Coronary artery (tissue), 2 donors: ENCODE results near the gene NUP210L.
"Not testable (repeated sequence)": the region's sequence is repeated elsewhere in the genome, so short reads cannot be mapped to it uniquely, and the experiment has no call there.

Experiments
- DNase-seq: peaks from one replicate; pipeline ENCODE4 v3.0.0-alpha.2; 2017; ENCODE audit warnings: low spot score
- H3K27ac ChIP-seq, 2 donors: fragments of 200-600 bp; sonication (generic); one replicate each; pipeline ENCODE4 v1.5.1; 2016 to 2019
- H3K4me3 ChIP-seq: fragments of 200-600 bp; sonication (generic); 2 replicates; pipeline ENCODE4 v1.5.1; 2016; ENCODE audit warnings: mild to moderate bottlenecking, moderate library complexity
- TF ChIP-seq, protein P1 (sequence below): fragments of 200-600 bp; sonication (generic); IDR thresholded peaks from one replicate; pipeline ENCODE4 v1.5.1; 2019; ENCODE audit warnings: antibody characterized with exemption

Gene NUP210L

DNA sequence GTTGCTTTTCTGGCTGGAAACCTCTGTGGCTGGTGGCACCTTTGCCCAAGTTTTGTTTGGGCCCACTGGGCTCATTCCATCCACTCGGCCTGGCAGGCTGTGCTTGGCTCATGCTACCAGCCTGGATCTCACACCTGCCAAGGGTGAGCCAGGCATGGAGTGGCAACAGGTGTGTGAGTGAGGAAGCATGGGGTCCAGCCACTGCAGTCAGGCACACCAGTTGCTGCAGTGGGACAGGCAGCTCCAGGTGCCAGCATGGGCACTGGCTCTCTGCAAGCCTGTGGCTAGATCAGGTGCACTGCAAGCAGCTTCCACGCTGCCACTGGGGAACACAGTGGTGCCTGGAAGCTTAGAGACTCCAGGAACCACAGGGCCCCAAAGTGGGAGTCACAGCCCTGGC is 57.0 kb downstream of the NUP210L start:
- H3K27ac ChIP-seq: no peak overlapping the region
- H3K4me3 ChIP-seq: no peak overlapping the region
- DNase-seq: no peak
- TF ChIP-seq, protein P1, sequence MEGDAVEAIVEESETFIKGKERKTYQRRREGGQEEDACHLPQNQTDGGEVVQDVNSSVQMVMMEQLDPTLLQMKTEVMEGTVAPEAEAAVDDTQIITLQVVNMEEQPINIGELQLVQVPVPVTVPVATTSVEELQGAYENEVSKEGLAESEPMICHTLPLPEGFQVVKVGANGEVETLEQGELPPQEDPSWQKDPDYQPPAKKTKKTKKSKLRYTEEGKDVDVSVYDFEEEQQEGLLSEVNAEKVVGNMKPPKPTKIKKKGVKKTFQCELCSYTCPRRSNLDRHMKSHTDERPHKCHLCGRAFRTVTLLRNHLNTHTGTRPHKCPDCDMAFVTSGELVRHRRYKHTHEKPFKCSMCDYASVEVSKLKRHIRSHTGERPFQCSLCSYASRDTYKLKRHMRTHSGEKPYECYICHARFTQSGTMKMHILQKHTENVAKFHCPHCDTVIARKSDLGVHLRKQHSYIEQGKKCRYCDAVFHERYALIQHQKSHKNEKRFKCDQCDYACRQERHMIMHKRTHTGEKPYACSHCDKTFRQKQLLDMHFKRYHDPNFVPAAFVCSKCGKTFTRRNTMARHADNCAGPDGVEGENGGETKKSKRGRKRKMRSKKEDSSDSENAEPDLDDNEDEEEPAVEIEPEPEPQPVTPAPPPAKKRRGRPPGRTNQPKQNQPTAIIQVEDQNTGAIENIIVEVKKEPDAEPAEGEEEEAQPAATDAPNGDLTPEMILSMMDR: no peak

DNA sequence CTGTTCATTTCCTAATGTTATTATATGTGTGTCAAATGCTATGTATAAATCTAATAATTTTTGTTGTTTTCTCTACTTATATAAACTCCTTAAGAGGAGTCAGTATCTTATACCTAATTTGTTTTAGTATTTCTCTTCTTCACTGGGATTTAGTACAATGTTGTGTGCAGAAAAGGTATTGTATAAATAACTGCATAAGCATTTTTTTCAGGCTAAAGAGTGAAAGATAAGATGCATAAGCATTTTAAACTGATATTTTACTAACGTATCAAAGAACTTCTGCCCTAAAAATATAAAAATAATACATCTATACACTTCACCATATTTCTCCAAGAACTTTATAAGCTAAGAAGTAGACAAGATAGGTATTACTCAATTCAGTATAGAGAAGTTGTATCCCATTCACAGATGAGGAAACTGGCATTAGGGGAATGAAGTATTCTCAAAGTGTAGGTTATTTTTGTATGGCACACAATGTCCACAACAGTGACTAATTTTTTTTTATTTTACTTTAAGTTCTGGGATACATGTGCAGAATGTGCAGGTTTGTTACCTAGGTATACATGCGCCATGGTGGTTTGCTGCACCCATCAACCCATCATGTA is 59.3 kb downstream of the NUP210L start:
- DNase-seq: no peak
- TF ChIP-seq, protein P1: no peak

DNA sequence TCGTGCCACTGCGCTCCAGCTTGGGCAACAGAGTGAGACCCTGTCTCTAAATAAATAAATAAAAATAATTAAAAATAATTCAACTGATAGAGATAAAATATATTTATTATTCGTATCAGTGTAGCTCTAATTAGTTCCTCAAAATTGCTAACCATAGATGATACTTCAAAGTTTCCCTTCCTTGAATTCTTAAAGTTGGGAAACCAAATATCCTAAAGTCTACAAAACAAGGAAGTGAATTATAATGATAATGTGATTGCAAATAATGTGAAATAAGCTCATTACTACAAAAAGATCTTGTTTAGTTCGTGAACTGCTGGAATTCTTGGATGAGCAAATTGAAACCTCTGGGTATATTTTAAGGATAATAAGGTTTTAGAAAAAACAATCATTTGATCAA is 60.5 kb downstream of the NUP210L start:
- H3K4me3 ChIP-seq: no peak overlapping the region
- no peak for DNase-seq
- TF ChIP-seq, protein P1: no peak
- H3K27ac ChIP-seq: no peak overlapping the region

More for the DNA sequence above, 59.3 kb downstream of the NUP210L start:
- Histone ChIP-seq H3K4me3 (no peak overlapping the region), H3K27ac (no peak overlapping the region)

DNA sequence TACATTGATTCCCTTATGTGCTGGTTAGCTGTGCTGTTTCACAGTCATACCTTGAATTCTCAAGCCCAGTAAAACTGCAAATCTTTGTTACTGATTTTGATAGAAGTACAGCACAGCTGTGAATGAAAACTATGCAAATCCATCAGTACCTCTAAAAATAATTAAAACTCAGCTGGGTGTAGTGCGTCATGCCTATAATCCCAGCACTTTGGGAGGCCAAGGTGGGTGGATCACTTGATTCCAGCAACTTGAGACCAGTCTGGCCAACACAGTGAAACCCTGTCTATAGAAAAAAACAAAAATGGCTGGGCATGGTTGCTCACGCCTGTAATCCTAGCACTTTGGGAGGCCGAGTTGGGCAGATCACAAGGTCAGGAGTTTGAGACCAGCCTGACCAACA is 61.2 kb downstream of the NUP210L start:
- DNase-seq: no peak
- Histone ChIP-seq H3K27ac (no peak overlapping the region), H3K4me3 (no peak overlapping the region)
- TF ChIP-seq, protein P1: no peak

DNA sequence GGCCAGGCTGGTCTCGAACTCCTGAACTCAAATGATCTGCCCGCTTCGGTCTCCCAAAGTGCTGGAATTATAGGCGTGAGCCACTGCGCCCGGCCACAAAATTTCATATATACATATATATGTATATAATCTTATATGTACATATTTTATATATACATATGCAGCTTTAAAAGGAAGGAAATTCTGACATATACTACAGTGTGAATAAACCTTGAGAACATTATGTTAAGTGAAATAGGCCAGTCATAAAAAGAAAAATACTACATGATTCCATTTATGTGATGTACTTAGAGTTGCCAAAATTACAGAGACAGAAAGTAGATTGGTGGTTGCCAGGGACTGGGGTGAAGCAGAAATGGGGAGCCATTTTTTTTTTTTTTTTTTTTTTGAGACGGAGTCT is 63.2 kb downstream of the NUP210L start:
- Histone ChIP-seq H3K27ac (no peak overlapping the region), H3K4me3 (no peak overlapping the region)
- TF ChIP-seq, protein P1: no peak
- no peak for DNase-seq

DNA sequence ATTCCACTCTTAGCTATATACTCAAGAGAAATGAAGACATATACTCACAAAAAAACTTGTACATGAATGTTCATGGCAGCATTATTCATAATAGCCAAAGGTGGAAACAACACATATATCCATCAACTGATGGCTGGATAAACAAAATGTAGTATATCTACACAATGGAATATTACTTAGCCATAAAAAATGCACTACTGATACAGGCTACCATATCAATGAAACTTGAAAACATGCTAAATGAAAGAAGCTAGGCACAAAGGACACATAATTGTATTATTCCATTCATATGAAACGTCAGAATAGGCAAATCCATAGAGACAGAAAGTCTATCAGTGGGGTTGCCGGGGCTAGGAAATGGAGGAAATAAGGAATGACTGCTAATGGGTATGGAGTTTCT is 67.3 kb downstream of the NUP210L start:
- H3K4me3 ChIP-seq: no peak overlapping the region
- no peak overlapping the region for H3K27ac ChIP-seq
- DNase-seq: no peak
- TF ChIP-seq, protein P1: no peak

DNA sequence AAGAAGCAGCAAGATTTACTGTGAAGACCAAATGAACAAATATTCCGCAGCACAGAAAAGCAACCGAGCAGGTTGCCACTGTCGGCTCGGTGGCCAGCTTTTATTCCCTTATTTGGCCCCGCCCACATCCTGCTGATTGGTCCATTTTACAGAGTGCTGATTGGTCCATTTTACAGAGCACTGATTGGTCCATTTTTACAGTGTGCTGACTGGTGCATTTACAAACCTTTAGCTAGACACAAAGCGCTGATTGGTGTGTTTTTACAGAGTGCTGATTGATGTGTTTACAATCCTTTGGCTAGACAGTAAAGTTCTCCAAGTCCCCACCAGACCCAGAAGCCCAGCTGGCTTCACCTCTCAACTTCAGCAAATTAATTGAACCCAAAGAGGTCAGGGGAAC is 71.8 kb downstream of the NUP210L start:
- not testable (repeated sequence) for H3K27ac ChIP-seq, H3K4me3 ChIP-seq, DNase-seq
